Osteoblast (primary cell): ENCODE data around the gene CDC42BPA. TPM values are rescaled to one million over a fixed set of nuclear protein-coding genes. Genes with fewer than 3 reads are reported as not detected.

Source experiments
- DNase-seq: peaks from one replicate; pipeline ENCODE4 v3.0.0; 2011; ENCODE audit warnings: low spot score, mixed read lengths; ENCODE audit not compliant: insufficient read length; ENCODE audit errors: missing footprints
- H2AFZ ChIP-seq: 2 replicates; pipeline ENCODE4 v1.6.0; 2011; ENCODE audit warnings: mild to moderate bottlenecking, low read length
- H3K27ac ChIP-seq: 2 replicates; pipeline ENCODE4 v1.5.1; 2011; ENCODE audit warnings: mild to moderate bottlenecking, low read depth, low read length, moderate library complexity
- H3K27me3 ChIP-seq: 2 replicates; pipeline ENCODE4 v1.6.0; 2012; ENCODE audit warnings: mild to moderate bottlenecking, control low read depth, inconsistent platforms, low read length, moderate library complexity; ENCODE audit not compliant: insufficient read depth
- H3K36me3 ChIP-seq: 2 replicates; pipeline ENCODE4 v1.5.1; 2011; ENCODE audit warnings: mild to moderate bottlenecking, low read length, control low read depth, moderate library complexity; ENCODE audit not compliant: insufficient read depth
- H3K4me1 ChIP-seq: 2 replicates; pipeline ENCODE4 v1.5.1; 2011; ENCODE audit warnings: mild to moderate bottlenecking, low read length, control low read depth, moderate library complexity; ENCODE audit not compliant: insufficient read depth
- H3K4me2 ChIP-seq: 2 replicates; pipeline ENCODE4 v1.6.0; 2011; ENCODE audit warnings: mild to moderate bottlenecking, low read length; ENCODE audit not compliant: insufficient read depth
- H3K4me3 ChIP-seq: fragments of 200-600 bp; sonication (generic); 3 replicates; pipeline ENCODE4 v1.5.1; 2012; ENCODE audit warnings: mild to moderate bottlenecking, low read length, inconsistent platforms; ENCODE audit not compliant: insufficient read depth
- H3K79me2 ChIP-seq: 2 replicates; pipeline ENCODE4 v1.6.0; 2012; ENCODE audit warnings: mild to moderate bottlenecking, low read length, control low read depth, inconsistent platforms; ENCODE audit not compliant: insufficient read depth
- H3K9me3 ChIP-seq: 2 replicates; pipeline ENCODE4 v1.5.1; 2011; ENCODE audit warnings: low read depth, low read length, control low read depth
- H4K20me1 ChIP-seq: 2 replicates; pipeline ENCODE4 v1.6.0; 2012; ENCODE audit warnings: mild to moderate bottlenecking, low read length, control low read depth; ENCODE audit not compliant: insufficient read depth
- CTCF ChIP-seq: IDR thresholded peaks from 2 replicates; pipeline ENCODE4 v1.5.1; 2011; ENCODE audit warnings: mild to moderate bottlenecking, low read depth, low read length, moderate library complexity; ENCODE audit errors: extremely low read depth
- total RNA-seq: library from RNA; depleted of rRNA; stranded (reverse); fragments of >200 nt; gene quantifications from 2 replicates; pipeline ENCODE4 v1.2.3, GENCODE V29; 2012

Gene CDC42BPA
- total RNA-seq, 1 donor = 77.8 TPM

DNA sequence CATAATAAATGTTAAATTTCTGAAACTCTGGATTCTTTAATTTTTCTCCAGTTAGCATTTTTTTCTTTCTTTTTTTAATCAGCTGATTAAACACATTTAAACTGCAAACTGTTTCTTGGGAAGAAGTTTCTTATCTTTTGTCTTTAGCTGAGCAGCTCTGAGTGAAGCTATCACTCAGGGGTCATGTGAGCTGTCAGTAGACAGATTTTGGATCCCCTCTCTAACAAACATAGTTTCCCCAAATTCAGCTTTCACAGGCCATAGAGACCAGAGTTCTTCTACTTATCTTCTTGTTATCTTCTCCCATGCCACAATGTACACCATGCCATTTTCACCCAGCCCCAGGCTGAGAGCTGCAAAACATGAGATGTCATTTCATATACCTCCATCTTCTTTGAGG lies 148.9 kb downstream of the CDC42BPA start:
- Histone ChIP-seq H3K9me3 (no peaks in the 10 kb centered on the region), H3K4me3 (no peak overlapping the region), H3K79me2 (peaks cover 44% of the 10 kb centered on the region), H3K27ac (no peak overlapping the region), H3K27me3 (no peaks in the 10 kb centered on the region), H3K4me2 (no peak overlapping the region), H2AFZ (no peak overlapping the region), H3K36me3 (no peaks in the 10 kb centered on the region), H3K4me1 (peaks cover 16% of the 10 kb centered on the region), H4K20me1 (peaks cover 2% of the 10 kb centered on the region)
- no peak for TF ChIP-seq CTCF
- no peak for DNase-seq

GRCh38 chr1:227167276-227168101 lies 150.8 kb downstream of the CDC42BPA start:
- no peak overlapping the region for H3K4me2 ChIP-seq
- no peak overlapping the region for H2AFZ ChIP-seq
- no peak overlapping the region for H3K4me3 ChIP-seq
- no peaks in the 10 kb centered on the region for H3K9me3 ChIP-seq
- H3K4me1 ChIP-seq = peaks cover 5% of the 10 kb centered on the region
- no peak for DNase-seq
- H3K27ac ChIP-seq = no peak overlapping the region
- no peaks in the 10 kb centered on the region for H3K36me3 ChIP-seq
- peaks cover 40% of the 10 kb centered on the region for H3K79me2 ChIP-seq
- H3K27me3 ChIP-seq = no peaks in the 10 kb centered on the region
- H4K20me1 ChIP-seq = peaks cover 2% of the 10 kb centered on the region
- TF ChIP-seq CTCF = no peak

GRCh38 chr1:227166559-227166958 lies 151.7 kb downstream of the CDC42BPA start:
- no peak for TF ChIP-seq CTCF
- no peaks in the 10 kb centered on the region for H3K27me3 ChIP-seq
- H2AFZ ChIP-seq = no peak overlapping the region
- H4K20me1 ChIP-seq = peaks cover 2% of the 10 kb centered on the region
- no peak overlapping the region for H3K4me3 ChIP-seq
- H3K9me3 ChIP-seq = no peaks in the 10 kb centered on the region
- no peak overlapping the region for H3K27ac ChIP-seq
- H3K36me3 ChIP-seq = no peaks in the 10 kb centered on the region
- no peak overlapping the region for H3K4me2 ChIP-seq
- H3K79me2 ChIP-seq = peaks cover 36% of the 10 kb centered on the region
- peaks cover 5% of the 10 kb centered on the region for H3K4me1 ChIP-seq
- DNase-seq = no peak

DNA sequence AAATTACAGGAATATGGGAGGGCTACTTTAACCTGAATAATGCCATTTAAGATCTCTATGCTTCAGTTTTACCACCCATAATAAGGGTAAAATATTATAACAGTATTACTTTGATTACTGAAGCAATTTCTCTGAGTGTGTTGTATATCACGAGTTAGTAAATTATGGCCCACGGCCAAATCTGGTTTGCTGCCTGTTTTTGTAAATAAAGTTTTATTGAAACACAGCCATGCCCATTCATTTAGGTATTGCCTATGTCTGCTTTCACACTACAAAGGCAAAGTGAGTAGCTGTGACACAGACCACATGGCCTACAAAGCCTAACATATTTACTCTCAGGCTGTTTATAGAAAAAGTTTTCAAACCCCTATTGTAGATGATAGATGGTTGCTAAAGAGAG lies 156.8 kb downstream of the CDC42BPA start:
- Histone ChIP-seq H2AFZ (no peak overlapping the region), H3K9me3 (no peaks in the 10 kb centered on the region), H3K36me3 (peaks cover 5% of the 10 kb centered on the region), H3K27ac (no peak overlapping the region), H4K20me1 (peaks cover 2% of the 10 kb centered on the region), H3K4me3 (no peak overlapping the region), H3K4me2 (no peak overlapping the region), H3K79me2 (peaks cover 19% of the 10 kb centered on the region), H3K27me3 (no peaks in the 10 kb centered on the region), H3K4me1 (no peaks in the 10 kb centered on the region)
- DNase-seq = no peak
- no peak for TF ChIP-seq CTCF
